GM12865 (cell line): ENCODE results near the gene WDR93.

Experiments used
- DNase-seq: peaks from one replicate; pipeline ENCODE4 v3.0.0; 2010; ENCODE audit warnings: low read depth
- H3K4me3 ChIP-seq: 2 replicates; pipeline ENCODE4 v1.5.1; 2011; ENCODE audit warnings: mild to moderate bottlenecking, low read depth, low read length, control low read depth
- TF ChIP-seq, protein P1 (sequence below): IDR thresholded peaks from 2 replicates; pipeline ENCODE4 v1.5.1; 2011; ENCODE audit warnings: low read length, control low read depth, low read depth, inconsistent platforms; ENCODE audit not compliant: insufficient read depth; ENCODE audit errors: missing control alignments

Gene WDR93

GRCh38 chr15:89673165-89673512 is 17.5 kb upstream of the WDR93 start:
- no peak overlapping the region for H3K4me3 ChIP-seq
- DNase-seq, result peak; percentile 50
- TF ChIP-seq, protein P1, sequence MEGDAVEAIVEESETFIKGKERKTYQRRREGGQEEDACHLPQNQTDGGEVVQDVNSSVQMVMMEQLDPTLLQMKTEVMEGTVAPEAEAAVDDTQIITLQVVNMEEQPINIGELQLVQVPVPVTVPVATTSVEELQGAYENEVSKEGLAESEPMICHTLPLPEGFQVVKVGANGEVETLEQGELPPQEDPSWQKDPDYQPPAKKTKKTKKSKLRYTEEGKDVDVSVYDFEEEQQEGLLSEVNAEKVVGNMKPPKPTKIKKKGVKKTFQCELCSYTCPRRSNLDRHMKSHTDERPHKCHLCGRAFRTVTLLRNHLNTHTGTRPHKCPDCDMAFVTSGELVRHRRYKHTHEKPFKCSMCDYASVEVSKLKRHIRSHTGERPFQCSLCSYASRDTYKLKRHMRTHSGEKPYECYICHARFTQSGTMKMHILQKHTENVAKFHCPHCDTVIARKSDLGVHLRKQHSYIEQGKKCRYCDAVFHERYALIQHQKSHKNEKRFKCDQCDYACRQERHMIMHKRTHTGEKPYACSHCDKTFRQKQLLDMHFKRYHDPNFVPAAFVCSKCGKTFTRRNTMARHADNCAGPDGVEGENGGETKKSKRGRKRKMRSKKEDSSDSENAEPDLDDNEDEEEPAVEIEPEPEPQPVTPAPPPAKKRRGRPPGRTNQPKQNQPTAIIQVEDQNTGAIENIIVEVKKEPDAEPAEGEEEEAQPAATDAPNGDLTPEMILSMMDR, result peak; percentile 64

GRCh38 chr15:89674526-89674925 is 16.1 kb upstream of the WDR93 start:
- no peak overlapping the region for H3K4me3 ChIP-seq
- TF ChIP-seq, protein P1, result no peak
- no peak for DNase-seq

- TF ChIP-seq, protein P1, result no peak
- H3K4me3 ChIP-seq, result no peak overlapping the region
- no peak for DNase-seq
Observed at GRCh38 chr15:89675606-89676005, 15.0 kb upstream of the WDR93 start.

- TF ChIP-seq, protein P1, result no peak
- no peak for DNase-seq
- no peak overlapping the region for H3K4me3 ChIP-seq
Observed at GRCh38 chr15:89677381-89677780, 13.2 kb upstream of the WDR93 start.

GRCh38 chr15:89679212-89679611 is 11.4 kb upstream of the WDR93 start, which contains the start of gene PLIN1:
Gene PLIN1 (minus strand): TSS chr15:89679367. CDS start chr15:89677489, 1,878 bp downstream.
- H3K4me3 ChIP-seq, result no peak within 1 kb of the TSS
- no peak for DNase-seq
- TF ChIP-seq, protein P1, result no peak

DNA sequence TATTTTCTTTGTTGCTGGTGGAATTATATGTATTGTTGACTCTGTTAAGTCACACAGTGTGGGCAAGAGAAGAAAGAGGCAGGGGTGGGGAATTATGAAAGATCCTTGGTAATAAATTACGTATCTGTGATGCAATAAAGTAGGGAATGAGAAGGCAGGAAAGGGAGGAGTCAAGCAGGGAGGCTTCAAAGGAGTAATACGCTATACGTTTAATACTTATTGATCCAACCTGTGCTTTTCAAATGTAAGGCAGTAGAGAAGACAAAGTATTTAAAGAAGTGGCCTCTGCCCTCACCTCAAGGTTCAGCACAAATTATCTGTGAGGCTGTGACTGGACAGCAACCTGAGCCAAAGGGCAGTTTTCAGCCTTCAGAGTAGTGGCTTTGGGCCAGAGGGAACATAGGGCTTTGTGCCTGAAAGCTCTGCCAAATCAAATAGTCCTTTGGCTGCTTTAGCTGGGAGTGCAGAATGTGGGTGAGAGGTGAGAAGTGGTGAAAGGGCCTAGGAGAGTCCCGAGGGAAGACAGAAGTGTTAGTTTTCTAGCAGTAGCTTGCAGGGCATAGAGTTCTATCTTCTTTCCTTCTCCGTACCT is 10.2 kb upstream of the WDR93 start:
- TF ChIP-seq, protein P1, result no peak
- no peak overlapping the region for H3K4me3 ChIP-seq
- DNase-seq, result no peak

GRCh38 chr15:89681146-89681545 is 9.5 kb upstream of the WDR93 start:
- DNase-seq, result no peak
- TF ChIP-seq, protein P1, result no peak
- H3K4me3 ChIP-seq, result no peak overlapping the region
